AML-193 (cell line): ENCODE measurements around the gene POU4F1.

ENCODE experiments used
- DNase-seq, 2 experiments: peaks; one replicate each; lab custom pipeline; 2025; lab: John Stamatoyannopoulos, UW

Gene POU4F1

GRCh38 chr13:78606471-78607408 is 3.4 kb upstream of the POU4F1 start:
- no peak for DNase-seq

GRCh38 chr13:78604782-78605611 is 1.6 kb upstream of the POU4F1 start:
- DNase-seq = no peak

GRCh38 chr13:78602561-78603239 is 652 bp downstream of the POU4F1 start:
- DNase-seq = no peak

GRCh38 chr13:78601874-78602560 is 1.3 kb downstream of the POU4F1 start:
- DNase-seq = no peak

GRCh38 chr13:78601124-78601873 is 2.1 kb downstream of the POU4F1 start:
- no peak for DNase-seq

- DNase-seq = no peak
These were observed 3.0 kb downstream of the POU4F1 start for GRCh38 chr13:78600280-78600883.

- peak; percentile 36 to 47 for DNase-seq
These were observed 3.6 kb downstream of the POU4F1 start for GRCh38 chr13:78599645-78600279.

GRCh38 chr13:78598966-78599644 is 4.2 kb downstream of the POU4F1 start:
- DNase-seq = no peak

- DNase-seq = no peak
These were observed 5.1 kb downstream of the POU4F1 start for GRCh38 chr13:78598116-78598781.

GRCh38 chr13:78597602-78597932 is 5.8 kb downstream of the POU4F1 start:
- no peak for DNase-seq

GRCh38 chr13:78596736-78597601 is 6.4 kb downstream of the POU4F1 start:
- no peak for DNase-seq

GRCh38 chr13:78596399-78596735 is 7.0 kb downstream of the POU4F1 start:
- no peak for DNase-seq

GRCh38 chr13:78595495-78596398 is 7.6 kb downstream of the POU4F1 start:
- DNase-seq = no peak

- no peak for DNase-seq
These were observed 8.8 kb downstream of the POU4F1 start for GRCh38 chr13:78594456-78594975.

GRCh38 chr13:78593652-78594455 is 9.5 kb downstream of the POU4F1 start:
- DNase-seq = no peak

GRCh38 chr13:78593129-78593528 is 10.2 kb downstream of the POU4F1 start:
- DNase-seq = no peak
